Central memory CD8-positive, alpha-beta T cell (primary cell): ENCODE data around the gene KCNAB2.

Experiments
- ATAC-seq: fragments of 150-1000 bp; cut with Tn5 transposase; replicated peaks from 2 replicates; pipeline ENCODE4 v1.10.0; 2022; ENCODE audit warnings: mild to moderate bottlenecking, moderate FRiP score, moderate number of reproducible peaks; ENCODE audit not compliant: poor library complexity, severe bottlenecking; ENCODE audit errors: extremely low read depth
- DNase-seq, 2 donors: peaks; one replicate each; pipeline ENCODE4 v3.0.0; 2021; ENCODE audit warnings: low spot score in 2 of 2
- H3K27ac Mint-ChIP-seq: one replicate; pipeline ENCODE4 v1.8.0; 2022; ENCODE audit warnings: low read depth, mild to moderate bottlenecking, moderate library complexity, mixed read lengths
- H3K27me3 Mint-ChIP-seq: one replicate; pipeline ENCODE4 v1.8.0; 2022; ENCODE audit warnings: mixed read lengths
- H3K36me3 Mint-ChIP-seq: one replicate; pipeline ENCODE4 v1.8.0; 2022; ENCODE audit warnings: mild to moderate bottlenecking, moderate library complexity, mixed read lengths; ENCODE audit not compliant: insufficient read depth
- H3K4me1 Mint-ChIP-seq: one replicate; pipeline ENCODE4 v1.8.0; 2022; ENCODE audit warnings: mixed read lengths
- H3K4me3 Mint-ChIP-seq: one replicate; pipeline ENCODE4 v1.8.0; 2022; ENCODE audit warnings: mild to moderate bottlenecking, moderate library complexity, mixed read lengths
- H3K9me3 Mint-ChIP-seq: one replicate; pipeline ENCODE4 v1.8.0; 2022; ENCODE audit warnings: mixed read lengths

The KCNAB2 gene

GRCh38 chr1:6004412-6005123 lies 41.1 kb upstream of the KCNAB2 start:
- H3K27ac Mint-ChIP-seq = no peak overlapping the region
- H3K36me3 Mint-ChIP-seq = peaks cover 8% of the 10 kb centered on the region
- no peak overlapping the region for H3K4me3 Mint-ChIP-seq

GRCh38 chr1:6005276-6005917 lies 40.3 kb upstream of the KCNAB2 start:
- H3K27me3 Mint-ChIP-seq = no peaks in the 10 kb centered on the region
- no peaks in the 10 kb centered on the region for H3K9me3 Mint-ChIP-seq
- peaks cover 8% of the 10 kb centered on the region for H3K36me3 Mint-ChIP-seq
- no peak for ATAC-seq
- no peak for DNase-seq
- no peak overlapping the region for H3K27ac Mint-ChIP-seq
- no peak overlapping the region for H3K4me3 Mint-ChIP-seq
- peaks cover 34% of the 10 kb centered on the region for H3K4me1 Mint-ChIP-seq

More at GRCh38 chr1:6004412-6005123, 41.1 kb upstream of the KCNAB2 start:
- no peak for DNase-seq
- Mint-ChIP-seq H3K27me3 (no peaks in the 10 kb centered on the region), H3K4me1 (peaks cover 41% of the 10 kb centered on the region), H3K9me3 (no peaks in the 10 kb centered on the region)
- no peak for ATAC-seq

- H3K27ac Mint-ChIP-seq = no peak overlapping the region
- peaks cover 11% of the 10 kb centered on the region for H3K36me3 Mint-ChIP-seq
- DNase-seq = no peak
- H3K9me3 Mint-ChIP-seq = no peaks in the 10 kb centered on the region
- H3K4me3 Mint-ChIP-seq = peak overlapping the region; percentile 64
- H3K4me1 Mint-ChIP-seq = peaks cover 32% of the 10 kb centered on the region
- no peak for ATAC-seq
- no peaks in the 10 kb centered on the region for H3K27me3 Mint-ChIP-seq
Measured at GRCh38 chr1:6006882-6007281, 38.8 kb upstream of the KCNAB2 start.

GRCh38 chr1:6007318-6008083 lies 38.2 kb upstream of the KCNAB2 start:
- H3K4me1 Mint-ChIP-seq = peaks cover 34% of the 10 kb centered on the region
- DNase-seq = no peak
- peaks cover 14% of the 10 kb centered on the region for H3K36me3 Mint-ChIP-seq
- ATAC-seq = peak; percentile 87
- H3K27me3 Mint-ChIP-seq = no peaks in the 10 kb centered on the region
- no peak overlapping the region for H3K27ac Mint-ChIP-seq
- H3K9me3 Mint-ChIP-seq = no peaks in the 10 kb centered on the region
- peak overlapping the region; percentile 64 for H3K4me3 Mint-ChIP-seq

GRCh38 chr1:6008084-6008415 lies 37.6 kb upstream of the KCNAB2 start:
- no peaks in the 10 kb centered on the region for H3K27me3 Mint-ChIP-seq
- ATAC-seq (no peak), DNase-seq (no peak)
- H3K9me3 Mint-ChIP-seq = no peaks in the 10 kb centered on the region
- H3K27ac Mint-ChIP-seq = no peak overlapping the region
- peaks cover 39% of the 10 kb centered on the region for H3K4me1 Mint-ChIP-seq
- H3K36me3 Mint-ChIP-seq = peaks cover 16% of the 10 kb centered on the region
- H3K4me3 Mint-ChIP-seq = no peak overlapping the region

GRCh38 chr1:6008696-6009095 lies 37.0 kb upstream of the KCNAB2 start:
- no peak overlapping the region for H3K27ac Mint-ChIP-seq
- peaks cover 17% of the 10 kb centered on the region for H3K36me3 Mint-ChIP-seq
- H3K4me1 Mint-ChIP-seq = peaks cover 37% of the 10 kb centered on the region
- H3K9me3 Mint-ChIP-seq = no peaks in the 10 kb centered on the region
- no peak for DNase-seq
- no peak for ATAC-seq
- H3K4me3 Mint-ChIP-seq = no peak overlapping the region
- no peaks in the 10 kb centered on the region for H3K27me3 Mint-ChIP-seq

GRCh38 chr1:6009120-6010040 lies 36.3 kb upstream of the KCNAB2 start:
- H3K4me3 Mint-ChIP-seq = no peak overlapping the region
- DNase-seq = no peak
- ATAC-seq = no peak
- H3K9me3 Mint-ChIP-seq = no peaks in the 10 kb centered on the region
- H3K27me3 Mint-ChIP-seq = no peaks in the 10 kb centered on the region
- no peak overlapping the region for H3K27ac Mint-ChIP-seq
- peaks cover 20% of the 10 kb centered on the region for H3K36me3 Mint-ChIP-seq
- H3K4me1 Mint-ChIP-seq = peaks cover 43% of the 10 kb centered on the region

- H3K9me3 Mint-ChIP-seq = no peaks in the 10 kb centered on the region
- no peaks in the 10 kb centered on the region for H3K27me3 Mint-ChIP-seq
- DNase-seq (no peak), ATAC-seq (no peak)
- peaks cover 43% of the 10 kb centered on the region for H3K4me1 Mint-ChIP-seq
- peaks cover 19% of the 10 kb centered on the region for H3K36me3 Mint-ChIP-seq
- peak overlapping the region; percentile 48 for H3K4me3 Mint-ChIP-seq
- peak overlapping the region; percentile 84 for H3K27ac Mint-ChIP-seq
Measured at GRCh38 chr1:6010554-6010953, 35.1 kb upstream of the KCNAB2 start.

- no peak for ATAC-seq
- peak overlapping the region; percentile 84 for H3K27ac Mint-ChIP-seq
- DNase-seq = no peak
- peak overlapping the region; percentile 48 for H3K4me3 Mint-ChIP-seq
- H3K36me3 Mint-ChIP-seq = peaks cover 19% of the 10 kb centered on the region
- no peaks in the 10 kb centered on the region for H3K9me3 Mint-ChIP-seq
- H3K4me1 Mint-ChIP-seq = peaks cover 43% of the 10 kb centered on the region
- H3K27me3 Mint-ChIP-seq = no peaks in the 10 kb centered on the region
Measured at GRCh38 chr1:6011161-6011945, 34.3 kb upstream of the KCNAB2 start.

- Mint-ChIP-seq H3K9me3 (no peaks in the 10 kb centered on the region), H3K36me3 (peaks cover 19% of the 10 kb centered on the region), H3K27ac (peak overlapping the region; percentile 69), H3K27me3 (no peaks in the 10 kb centered on the region), H3K4me1 (peaks cover 39% of the 10 kb centered on the region), H3K4me3 (no peak overlapping the region)
- ATAC-seq = no peak
- no peak for DNase-seq
Measured at GRCh38 chr1:6011946-6012258, 33.8 kb upstream of the KCNAB2 start.

- H3K27ac Mint-ChIP-seq = peak overlapping the region; percentile 90
- peak; percentile 70 for ATAC-seq
Measured at GRCh38 chr1:6012529-6013318, 33.0 kb upstream of the KCNAB2 start.

More at GRCh38 chr1:6012529-6013318, 33.0 kb upstream of the KCNAB2 start:
- Mint-ChIP-seq H3K4me3 (peak overlapping the region; percentile 31), H3K36me3 (peaks cover 20% of the 10 kb centered on the region), H3K9me3 (no peaks in the 10 kb centered on the region), H3K4me1 (peaks cover 31% of the 10 kb centered on the region), H3K27me3 (no peaks in the 10 kb centered on the region)
- DNase-seq = no peak
